ENCODE data around the gene IRF4. TPM values are rescaled to one million over a fixed set of nuclear protein-coding genes. Genes with fewer than 3 reads are reported as not detected.

The IRF4 gene
- total RNA-seq, 2 experiments from 2014 or later: 189 to 291 TPM

- Histone ChIP-seq H3K79me2 (ENCODE audit: insufficient read depth, low read depth, low read length) (no peaks in the 10 kb centered on the region), H2AFZ (ENCODE audit: low read length) (peak overlapping the region; percentile 5; the same call in 1 of the 2 replicates), H3K9me2 (ENCODE audit: insufficient read depth, low read length) (no peaks in the 10 kb centered on the region), H3K4me2 (ENCODE audit: low read length) (peak overlapping the region; percentile 69), H3K4me1 (ENCODE audit: insufficient read depth, low read length, poor library complexity, severe bottlenecking) (peaks cover 84% of the 10 kb centered on the region), H3K36me3 (ENCODE audit: insufficient read depth, low read length) (no peaks in the 10 kb centered on the region), H4K20me1 (ENCODE audit: insufficient read depth, low read length) (no peaks in the 10 kb centered on the region), H3K9me3 (ENCODE audit: low read length) (no peaks in the 10 kb centered on the region), H3K4me3 (ENCODE audit: low read depth, low read length, poor library complexity, severe bottlenecking) (peak overlapping the region; percentile 45), H3K27ac (ENCODE audit: low read depth, low read length, poor library complexity, severe bottlenecking) (peak overlapping the region; percentile 95)
- TSS peak; percentile 42 for BruUV-seq (replicated peaks)
- CTCF ChIA-PET (ENCODE audit: unreplicated experiment): interaction anchor here (0.6 to 2.3 kb wide), 6 partner anchors 8 to 178 kb away, joined by 3 to 5 read pairs (median 4); no protein-coding TSS in a partner anchor
- DNase-seq (ENCODE audit: low spot score): peak; percentile 97
- TF ChIP-seq, protein P1, sequence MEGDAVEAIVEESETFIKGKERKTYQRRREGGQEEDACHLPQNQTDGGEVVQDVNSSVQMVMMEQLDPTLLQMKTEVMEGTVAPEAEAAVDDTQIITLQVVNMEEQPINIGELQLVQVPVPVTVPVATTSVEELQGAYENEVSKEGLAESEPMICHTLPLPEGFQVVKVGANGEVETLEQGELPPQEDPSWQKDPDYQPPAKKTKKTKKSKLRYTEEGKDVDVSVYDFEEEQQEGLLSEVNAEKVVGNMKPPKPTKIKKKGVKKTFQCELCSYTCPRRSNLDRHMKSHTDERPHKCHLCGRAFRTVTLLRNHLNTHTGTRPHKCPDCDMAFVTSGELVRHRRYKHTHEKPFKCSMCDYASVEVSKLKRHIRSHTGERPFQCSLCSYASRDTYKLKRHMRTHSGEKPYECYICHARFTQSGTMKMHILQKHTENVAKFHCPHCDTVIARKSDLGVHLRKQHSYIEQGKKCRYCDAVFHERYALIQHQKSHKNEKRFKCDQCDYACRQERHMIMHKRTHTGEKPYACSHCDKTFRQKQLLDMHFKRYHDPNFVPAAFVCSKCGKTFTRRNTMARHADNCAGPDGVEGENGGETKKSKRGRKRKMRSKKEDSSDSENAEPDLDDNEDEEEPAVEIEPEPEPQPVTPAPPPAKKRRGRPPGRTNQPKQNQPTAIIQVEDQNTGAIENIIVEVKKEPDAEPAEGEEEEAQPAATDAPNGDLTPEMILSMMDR (conservative IDR thresholded peaks at IDR 0.05; ENCODE audit: low read length): no peak
- no peak for TF ChIP-seq EZH2phosphoT487 (IDR thresholded peaks at IDR 0.05; ENCODE audit: borderline replicate concordance, low read depth, low read length)
- intact Hi-C loops (cut with micrococcal nuclease; ENCODE audit: unreplicated experiment): loop anchor here (1.0 to 2.0 kb wide), 4 partner anchors 26 to 146 kb away; partner anchors contain the start of genes DUSP22 and IRF4
- POLR2A ChIA-PET: interaction anchor here (0.6 to 8.0 kb wide), 27 partner anchors 9 to 219 kb away, joined by 3 to 81 read pairs (median 4); partner anchors contain the start of gene IRF4
Measured at GRCh38 chr6:364609-365540, 26.7 kb upstream of the IRF4 start.

- Histone ChIP-seq H3K9me2 (ENCODE audit: insufficient read depth, low read length) (no peaks in the 10 kb centered on the region), H3K4me3 (ENCODE audit: low read depth, low read length, poor library complexity, severe bottlenecking) (peak overlapping the region; percentile 42), H3K9me3 (ENCODE audit: low read length) (no peaks in the 10 kb centered on the region), H2AFZ (ENCODE audit: low read length) (peak overlapping the region; percentile 74; the same call in 1 of the 2 replicates), H3K27ac (ENCODE audit: low read depth, low read length, poor library complexity, severe bottlenecking) (peak overlapping the region; percentile 95), H3K4me2 (ENCODE audit: low read length) (peak overlapping the region; percentile 69), H3K4me1 (ENCODE audit: insufficient read depth, low read length, poor library complexity, severe bottlenecking) (peaks cover 75% of the 10 kb centered on the region), H3K79me2 (ENCODE audit: insufficient read depth, low read depth, low read length) (no peaks in the 10 kb centered on the region), H3K36me3 (ENCODE audit: insufficient read depth, low read length) (no peaks in the 10 kb centered on the region), H4K20me1 (ENCODE audit: insufficient read depth, low read length) (no peaks in the 10 kb centered on the region)
- BruUV-seq (replicated peaks): no TSS peak
- peak; percentile 82 for DNase-seq (ENCODE audit: low spot score)
- TF ChIP-seq, protein P1 (conservative IDR thresholded peaks at IDR 0.05; ENCODE audit: low read length): 0 out of 2 replicates have a peak, but pooled peaks have one; percentile 25
- no peak for TF ChIP-seq EZH2phosphoT487 (IDR thresholded peaks at IDR 0.05; ENCODE audit: borderline replicate concordance, low read depth, low read length)
- intact Hi-C loops (cut with micrococcal nuclease; ENCODE audit: unreplicated experiment): loop anchor here (2.0 kb wide), 2 partner anchors 25 to 147 kb away; partner anchors contain the start of gene IRF4
- CTCF ChIA-PET (ENCODE audit: unreplicated experiment): interaction anchor here (0.5 to 2.3 kb wide), 7 partner anchors 9 to 176 kb away, joined by 3 to 5 read pairs (median 4); partner anchors contain the start of gene IRF4
- POLR2A ChIA-PET: interaction anchor here (0.8 to 8.0 kb wide), 23 partner anchors 8 to 218 kb away, joined by 3 to 81 read pairs (median 6); partner anchors contain the start of gene IRF4
Measured at GRCh38 chr6:365835-366234, 25.7 kb upstream of the IRF4 start.

Measured in OCI-LY7 (cell line).